Activated naive CD8-positive, alpha-beta T cell (primary cell): Measurements from ENCODE around the gene COL27A1.

Experiments
- H3K27ac Mint-ChIP-seq: one replicate; pipeline ENCODE4 v1.8.0; 2021; ENCODE audit warnings: mixed read lengths
- H3K27me3 Mint-ChIP-seq: one replicate; pipeline ENCODE4 v1.8.0; 2021; ENCODE audit warnings: mixed read lengths
- H3K36me3 Mint-ChIP-seq: one replicate; pipeline ENCODE4 v1.8.0; 2021; ENCODE audit warnings: mixed read lengths
- H3K4me1 Mint-ChIP-seq: one replicate; pipeline ENCODE4 v1.8.0; 2021; ENCODE audit warnings: low read depth, mixed read lengths
- H3K4me3 Mint-ChIP-seq: one replicate; pipeline ENCODE4 v1.8.0; 2021; ENCODE audit warnings: mild to moderate bottlenecking, mixed read lengths
- H3K9me3 Mint-ChIP-seq: one replicate; pipeline ENCODE4 v1.8.0; 2021; ENCODE audit warnings: low read depth, mixed read lengths

COL27A1 gene

DNA sequence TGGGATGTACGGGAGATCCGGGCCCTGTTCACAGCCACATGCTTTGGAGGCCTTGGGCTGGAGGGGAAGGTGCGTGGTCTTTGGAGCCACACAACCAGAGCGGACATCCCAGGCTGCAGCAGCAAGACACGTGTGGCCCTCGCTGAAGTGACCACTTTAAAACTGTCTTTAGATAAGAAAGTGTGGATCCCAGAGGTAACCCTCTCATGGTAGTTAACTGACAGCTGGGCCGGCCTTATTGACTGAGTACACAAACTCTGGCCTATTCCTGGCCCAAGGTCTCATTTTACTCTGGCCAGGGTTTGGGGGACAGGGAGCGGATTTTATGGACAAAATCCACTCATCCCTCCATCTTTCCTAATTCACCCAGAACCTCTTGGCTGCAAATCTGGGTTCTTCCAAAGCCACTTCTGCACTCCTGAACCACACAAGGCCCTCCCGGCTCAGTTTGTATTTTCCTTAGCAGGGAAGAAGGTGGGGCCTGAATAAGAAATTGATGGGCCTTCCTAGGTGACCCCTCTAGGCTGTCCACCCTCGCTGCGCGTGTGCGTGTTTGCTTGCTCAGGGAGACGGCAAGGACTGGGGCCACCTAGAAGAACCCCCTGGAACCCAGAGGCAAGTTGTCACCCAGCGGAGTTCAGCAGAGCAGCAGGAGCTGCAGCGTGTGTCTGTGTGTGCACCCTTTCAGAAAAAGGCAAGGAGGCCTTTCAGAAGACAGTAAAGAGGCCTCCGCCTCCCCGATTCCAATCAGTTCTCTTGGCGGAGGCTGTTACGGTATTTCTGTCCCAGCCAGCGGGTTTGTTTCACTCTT lies 94.3 kb downstream of the COL27A1 start:
- H3K4me3 Mint-ChIP-seq = no peak overlapping the region
- H3K27me3 Mint-ChIP-seq = no peaks in the 10 kb centered on the region
- no peaks in the 10 kb centered on the region for H3K4me1 Mint-ChIP-seq
- H3K27ac Mint-ChIP-seq = no peak overlapping the region
- no peaks in the 10 kb centered on the region for H3K9me3 Mint-ChIP-seq
- H3K36me3 Mint-ChIP-seq = no peaks in the 10 kb centered on the region

- Mint-ChIP-seq H3K36me3 (no peaks in the 10 kb centered on the region), H3K27ac (no peak overlapping the region), H3K9me3 (no peaks in the 10 kb centered on the region), H3K4me1 (no peaks in the 10 kb centered on the region), H3K4me3 (no peak overlapping the region), H3K27me3 (no peaks in the 10 kb centered on the region)
Observed at GRCh38 chr9:114250235-114250568, 94.9 kb downstream of the COL27A1 start.

DNA sequence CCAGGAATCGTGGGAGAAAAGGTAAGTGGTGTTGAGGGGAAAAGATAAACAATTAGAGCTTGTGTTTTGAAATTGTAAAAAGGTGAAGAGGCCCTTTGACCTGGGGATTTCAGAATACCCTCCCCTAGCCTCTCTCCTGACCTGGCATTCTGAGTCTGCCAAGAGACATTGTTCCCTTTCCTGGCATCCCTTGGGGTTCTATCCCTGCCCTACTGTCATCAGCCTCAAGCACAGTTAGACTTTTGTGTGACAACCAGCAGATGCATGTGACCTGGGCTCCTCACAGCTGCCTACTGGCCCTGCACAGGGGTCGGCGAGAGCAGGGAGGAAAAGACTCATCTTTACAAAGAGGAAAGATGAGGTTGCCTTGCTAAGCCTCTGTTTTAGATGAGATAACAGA lies 95.3 kb downstream of the COL27A1 start:
- H3K27me3 Mint-ChIP-seq = no peaks in the 10 kb centered on the region
- H3K36me3 Mint-ChIP-seq = no peaks in the 10 kb centered on the region
- no peaks in the 10 kb centered on the region for H3K4me1 Mint-ChIP-seq
- no peak overlapping the region for H3K27ac Mint-ChIP-seq
- no peaks in the 10 kb centered on the region for H3K9me3 Mint-ChIP-seq
- no peak overlapping the region for H3K4me3 Mint-ChIP-seq

DNA sequence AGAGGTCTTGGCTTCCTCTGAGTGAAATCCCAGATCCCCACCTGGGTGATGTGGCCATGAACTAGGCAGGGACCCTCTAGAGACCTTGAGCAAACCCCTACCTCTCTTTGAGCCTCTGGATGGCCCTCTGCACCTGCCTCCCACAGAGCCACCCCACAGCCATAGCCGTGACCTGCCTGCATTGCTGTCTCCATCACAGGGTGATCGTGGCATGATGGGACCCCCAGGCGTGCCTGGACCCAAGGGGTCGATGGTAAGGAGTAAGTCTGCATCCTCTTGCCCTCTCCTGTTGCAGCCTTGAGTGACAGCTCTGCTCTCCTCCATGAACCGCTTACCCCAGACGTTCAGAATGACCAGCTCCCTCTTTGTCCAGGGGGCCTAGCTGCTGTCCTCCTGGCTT lies 97.1 kb downstream of the COL27A1 start:
- Mint-ChIP-seq H3K36me3 (no peaks in the 10 kb centered on the region), H3K4me3 (no peak overlapping the region), H3K27me3 (no peaks in the 10 kb centered on the region), H3K9me3 (no peaks in the 10 kb centered on the region), H3K4me1 (no peaks in the 10 kb centered on the region), H3K27ac (no peak overlapping the region)

GRCh38 chr9:114256827-114257328 lies 101.5 kb downstream of the COL27A1 start:
- H3K27ac Mint-ChIP-seq = no peak overlapping the region
- no peak overlapping the region for H3K4me3 Mint-ChIP-seq
- H3K9me3 Mint-ChIP-seq = no peaks in the 10 kb centered on the region
- no peaks in the 10 kb centered on the region for H3K36me3 Mint-ChIP-seq
- H3K4me1 Mint-ChIP-seq = no peaks in the 10 kb centered on the region
- no peaks in the 10 kb centered on the region for H3K27me3 Mint-ChIP-seq

DNA sequence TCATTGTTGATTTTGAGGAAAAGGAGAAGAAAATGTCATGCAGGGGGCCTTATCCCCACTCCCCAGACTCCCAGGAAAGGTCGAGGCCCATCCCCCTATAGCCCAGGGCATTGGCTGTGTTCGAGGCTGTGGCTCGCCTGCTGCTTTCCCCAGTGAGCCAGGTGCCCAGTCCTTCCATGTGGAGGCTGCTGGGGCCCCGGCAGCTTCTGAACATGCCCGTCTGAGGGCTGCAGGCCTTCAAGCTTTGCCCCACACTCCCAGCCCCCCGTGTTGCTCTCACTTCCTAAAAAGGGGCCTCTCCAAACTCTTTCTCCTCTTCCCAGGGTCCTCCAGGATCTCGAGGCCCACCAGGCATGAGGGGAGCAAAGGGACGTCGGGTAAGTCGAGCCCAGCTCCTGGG lies 102.9 kb downstream of the COL27A1 start:
- Mint-ChIP-seq H3K4me3 (no peak overlapping the region), H3K4me1 (no peaks in the 10 kb centered on the region), H3K9me3 (no peaks in the 10 kb centered on the region), H3K27ac (no peak overlapping the region), H3K27me3 (no peaks in the 10 kb centered on the region), H3K36me3 (no peaks in the 10 kb centered on the region)

DNA sequence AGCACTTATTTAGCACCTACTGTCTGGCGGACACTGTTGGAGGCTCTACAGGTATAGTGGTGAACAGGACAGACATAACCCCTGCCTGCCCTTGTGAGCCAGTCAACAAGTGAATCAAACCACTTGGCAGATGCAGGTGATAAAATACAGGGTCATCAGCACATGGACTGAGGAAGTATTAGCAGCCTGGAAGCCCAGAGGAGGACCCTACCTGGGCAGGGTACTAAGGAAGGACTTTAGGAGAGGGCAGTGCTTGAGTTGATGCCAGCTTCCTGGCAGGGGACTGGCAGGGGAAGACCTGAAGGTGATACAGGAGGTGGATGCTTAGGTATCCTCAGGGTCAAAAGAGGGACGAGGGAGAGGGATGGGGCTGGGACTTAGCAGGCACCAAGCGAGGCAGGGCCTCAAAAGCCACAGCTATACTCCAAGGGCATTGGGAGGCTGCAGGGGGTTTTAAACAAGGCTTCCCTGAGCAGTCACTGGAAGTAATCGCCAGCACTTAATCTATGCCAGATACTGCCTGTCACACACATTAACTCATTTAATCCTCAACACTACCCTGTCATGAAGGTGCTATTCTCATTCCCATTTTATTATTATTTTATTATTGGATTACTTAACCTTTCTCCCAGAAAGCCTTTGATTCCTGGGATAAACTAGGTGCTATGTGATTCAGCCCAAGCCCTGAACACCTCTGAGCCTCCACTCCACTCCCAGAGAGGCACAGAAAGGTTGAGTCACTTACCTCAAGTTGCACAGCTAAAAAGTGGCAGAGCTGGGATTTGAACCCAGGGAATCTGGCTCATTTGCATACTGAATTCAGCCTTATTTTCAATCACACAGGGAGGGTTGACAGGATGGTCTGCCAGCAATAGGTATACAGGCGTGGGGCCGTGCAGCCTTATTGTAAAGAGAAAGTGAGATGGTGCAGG lies 103.8 kb downstream of the COL27A1 start:
- no peaks in the 10 kb centered on the region for H3K27me3 Mint-ChIP-seq
- H3K9me3 Mint-ChIP-seq = no peaks in the 10 kb centered on the region
- no peak overlapping the region for H3K4me3 Mint-ChIP-seq
- no peaks in the 10 kb centered on the region for H3K4me1 Mint-ChIP-seq
- no peak overlapping the region for H3K27ac Mint-ChIP-seq
- H3K36me3 Mint-ChIP-seq = no peaks in the 10 kb centered on the region

- H3K9me3 Mint-ChIP-seq = no peaks in the 10 kb centered on the region
- H3K27ac Mint-ChIP-seq = no peak overlapping the region
- no peak overlapping the region for H3K4me3 Mint-ChIP-seq
- H3K27me3 Mint-ChIP-seq = no peaks in the 10 kb centered on the region
- H3K36me3 Mint-ChIP-seq = no peaks in the 10 kb centered on the region
- H3K4me1 Mint-ChIP-seq = no peaks in the 10 kb centered on the region
Observed at GRCh38 chr9:114259798-114260523, 104.6 kb downstream of the COL27A1 start.

DNA sequence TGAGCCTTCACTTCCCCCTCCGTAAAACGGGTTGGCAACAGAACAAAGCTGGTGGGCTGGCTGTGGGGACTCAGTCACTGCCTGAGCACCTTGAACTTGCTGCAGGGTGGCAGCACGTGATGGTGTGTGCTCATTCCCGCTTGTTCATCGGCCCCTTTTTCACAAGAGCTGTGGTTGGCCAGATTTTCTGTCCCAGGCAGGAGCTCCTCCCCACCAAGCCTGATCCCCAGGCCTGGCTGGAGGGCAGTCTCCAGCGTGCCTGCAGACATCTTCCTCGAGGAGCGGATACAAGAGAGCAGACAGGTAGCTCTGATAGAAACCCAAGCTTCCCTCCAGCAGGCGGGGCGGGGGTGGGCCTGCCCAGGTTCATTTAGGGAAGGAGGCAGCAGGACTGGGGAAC lies 105.7 kb downstream of the COL27A1 start:
- Mint-ChIP-seq H3K9me3 (no peaks in the 10 kb centered on the region), H3K36me3 (no peaks in the 10 kb centered on the region), H3K27me3 (no peaks in the 10 kb centered on the region), H3K4me1 (no peaks in the 10 kb centered on the region), H3K27ac (no peak overlapping the region), H3K4me3 (no peak overlapping the region)

DNA sequence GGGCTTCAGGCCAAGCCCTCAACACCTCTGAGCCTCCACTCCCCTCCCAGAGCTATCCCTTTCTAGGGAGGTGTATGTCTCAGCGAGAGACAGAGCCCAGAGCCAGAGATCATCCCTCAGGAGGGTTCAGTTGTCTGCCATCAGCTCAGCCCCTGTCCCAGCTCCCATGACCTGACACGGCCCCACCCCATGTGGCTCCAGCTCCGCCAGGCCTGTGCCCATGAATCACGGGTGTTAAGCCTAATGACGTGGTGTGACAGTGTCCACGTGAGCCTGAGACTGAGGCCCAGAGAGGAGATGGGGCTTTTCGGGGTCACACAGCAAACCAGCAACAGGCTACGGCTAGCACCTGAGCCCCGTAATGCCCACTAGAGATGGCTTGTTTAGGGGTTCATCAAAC lies 106.7 kb downstream of the COL27A1 start:
- Mint-ChIP-seq H3K4me3 (no peak overlapping the region), H3K27ac (no peak overlapping the region), H3K36me3 (no peaks in the 10 kb centered on the region), H3K27me3 (no peaks in the 10 kb centered on the region), H3K4me1 (no peaks in the 10 kb centered on the region), H3K9me3 (no peaks in the 10 kb centered on the region)

DNA sequence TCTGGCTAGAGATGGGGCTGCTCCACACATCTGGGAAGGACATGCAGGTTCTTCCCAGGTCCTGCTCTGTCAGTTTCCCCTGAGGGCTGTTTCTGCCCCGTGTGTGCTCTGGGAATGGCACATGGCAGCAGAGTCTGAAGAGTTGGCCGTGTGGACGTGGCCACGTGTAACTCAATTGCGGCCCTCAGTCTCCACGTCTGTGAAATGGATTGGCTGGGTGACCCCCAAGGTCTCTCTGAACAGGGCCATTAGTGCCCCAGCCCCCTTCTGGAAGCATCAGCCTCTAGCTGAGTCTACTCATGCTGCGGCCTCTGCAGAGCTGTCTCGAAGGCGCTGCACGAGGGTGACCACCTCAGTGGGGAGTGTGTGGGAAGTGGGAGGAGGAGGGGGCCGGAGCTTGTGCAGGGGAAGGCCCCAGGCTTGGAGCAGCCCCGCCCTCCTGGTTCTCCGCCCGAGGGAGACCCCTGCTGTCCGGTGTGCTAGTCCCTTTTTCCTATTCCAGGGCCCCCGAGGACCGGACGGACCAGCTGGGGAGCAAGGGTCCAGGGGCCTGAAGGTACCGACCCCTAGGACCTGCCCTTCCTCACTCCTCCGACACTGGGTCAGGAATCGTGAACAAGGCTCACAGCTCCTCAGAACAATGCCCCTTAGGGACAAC lies 108.6 kb downstream of the COL27A1 start:
- H3K9me3 Mint-ChIP-seq = no peaks in the 10 kb centered on the region

GRCh38 chr9:114264806-114265550 lies 109.6 kb downstream of the COL27A1 start:
- Mint-ChIP-seq H3K36me3 (no peaks in the 10 kb centered on the region), H3K9me3 (no peaks in the 10 kb centered on the region), H3K27ac (no peak overlapping the region), H3K4me3 (no peak overlapping the region), H3K4me1 (no peaks in the 10 kb centered on the region), H3K27me3 (no peaks in the 10 kb centered on the region)

More for the DNA sequence above, 108.6 kb downstream of the COL27A1 start:
- H3K27me3 Mint-ChIP-seq = no peaks in the 10 kb centered on the region
- no peak overlapping the region for H3K4me3 Mint-ChIP-seq
- H3K4me1 Mint-ChIP-seq = no peaks in the 10 kb centered on the region
- no peaks in the 10 kb centered on the region for H3K36me3 Mint-ChIP-seq
- no peak overlapping the region for H3K27ac Mint-ChIP-seq

- Mint-ChIP-seq H3K4me1 (no peaks in the 10 kb centered on the region), H3K9me3 (no peaks in the 10 kb centered on the region), H3K4me3 (no peak overlapping the region), H3K27me3 (no peaks in the 10 kb centered on the region), H3K27ac (no peak overlapping the region), H3K36me3 (no peaks in the 10 kb centered on the region)
Observed at GRCh38 chr9:114266969-114267368, 111.6 kb downstream of the COL27A1 start.

DNA sequence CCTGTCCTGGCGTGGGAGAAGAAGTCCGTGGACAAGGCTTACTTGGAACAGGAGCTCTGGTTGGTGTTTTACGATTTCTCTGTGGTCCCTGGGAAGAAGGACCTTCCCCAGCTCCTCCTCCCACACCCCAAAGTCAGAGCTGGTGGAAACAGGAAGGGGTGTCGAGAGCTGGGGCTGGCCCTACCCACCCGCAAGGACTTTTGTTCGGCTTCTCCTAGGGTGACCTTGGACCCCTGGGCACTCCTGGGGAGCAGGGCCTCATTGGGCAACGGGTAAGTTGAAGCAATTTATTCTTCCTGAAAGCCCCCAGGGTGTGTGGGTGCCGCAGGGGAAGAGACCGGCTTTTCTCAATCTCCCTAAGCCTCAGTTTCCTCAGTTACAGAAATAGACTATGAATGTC lies 113.7 kb downstream of the COL27A1 start:
- H3K4me1 Mint-ChIP-seq = no peaks in the 10 kb centered on the region
- H3K27ac Mint-ChIP-seq = no peak overlapping the region
- no peaks in the 10 kb centered on the region for H3K27me3 Mint-ChIP-seq
- no peaks in the 10 kb centered on the region for H3K36me3 Mint-ChIP-seq
- no peak overlapping the region for H3K4me3 Mint-ChIP-seq
- no peaks in the 10 kb centered on the region for H3K9me3 Mint-ChIP-seq
